ENCODE measurements around the gene OTOG.

Gene OTOG

DNA sequence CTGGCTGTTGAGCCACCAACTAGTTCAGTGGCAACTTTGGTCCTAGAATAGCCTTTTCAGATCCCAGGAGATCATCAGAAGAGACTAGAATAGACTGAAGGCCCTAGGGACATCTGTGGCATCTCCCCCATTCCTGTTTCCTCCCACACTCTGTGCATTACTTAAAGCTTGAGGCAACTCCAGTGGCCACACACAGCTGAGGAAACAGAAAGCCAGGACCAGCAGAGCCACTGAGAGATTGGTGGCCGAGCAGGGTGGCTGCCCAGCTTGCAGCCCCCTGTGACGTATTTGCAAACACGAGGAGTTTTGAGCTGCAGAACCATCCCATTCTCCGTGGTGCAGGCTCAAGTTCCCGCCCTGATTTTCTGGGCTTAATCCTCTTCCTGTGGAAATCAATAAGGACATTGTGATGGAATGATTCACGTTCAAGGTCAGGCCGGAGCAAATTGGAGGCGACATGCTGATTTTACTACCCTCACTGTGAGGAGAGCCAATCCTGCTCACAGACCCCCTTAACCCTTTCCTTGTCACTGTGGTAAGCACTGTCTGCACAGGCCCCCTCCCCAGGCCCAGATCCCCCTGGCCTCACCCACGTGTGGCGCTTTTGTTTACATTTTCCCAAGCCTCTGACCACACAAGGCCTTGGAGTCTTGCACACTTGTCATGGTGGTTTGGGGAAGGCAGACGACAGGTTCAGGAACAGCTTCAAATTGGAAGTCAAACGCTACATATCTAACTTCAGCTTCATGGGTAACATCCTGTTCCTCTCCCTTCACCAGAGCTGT is 103.3 kb downstream of the OTOG start:
- DNase-seq (ENCODE audit: low read depth): no peak

DNA sequence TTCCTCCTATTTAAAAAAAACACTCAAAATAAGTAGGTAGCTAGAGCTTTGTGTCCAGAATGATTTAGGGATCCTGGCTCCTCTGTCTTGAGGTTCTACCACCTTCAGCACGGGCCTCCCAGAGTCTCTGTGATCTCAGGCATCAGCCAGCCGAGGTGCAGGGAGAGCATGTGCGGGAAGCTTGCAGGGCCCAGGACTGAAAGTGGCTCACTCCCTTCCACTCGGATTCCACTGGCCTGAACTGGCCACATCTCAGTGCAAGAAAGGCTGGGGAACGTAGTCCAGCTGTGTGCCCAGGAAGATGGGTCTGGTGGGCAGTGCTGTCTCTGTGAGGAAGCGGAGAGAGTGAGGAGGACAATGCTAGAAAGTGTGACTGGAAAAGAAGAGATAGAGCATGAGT is 104.0 kb downstream of the OTOG start:
- DNase-seq (ENCODE audit: low read depth): no peak

DNA sequence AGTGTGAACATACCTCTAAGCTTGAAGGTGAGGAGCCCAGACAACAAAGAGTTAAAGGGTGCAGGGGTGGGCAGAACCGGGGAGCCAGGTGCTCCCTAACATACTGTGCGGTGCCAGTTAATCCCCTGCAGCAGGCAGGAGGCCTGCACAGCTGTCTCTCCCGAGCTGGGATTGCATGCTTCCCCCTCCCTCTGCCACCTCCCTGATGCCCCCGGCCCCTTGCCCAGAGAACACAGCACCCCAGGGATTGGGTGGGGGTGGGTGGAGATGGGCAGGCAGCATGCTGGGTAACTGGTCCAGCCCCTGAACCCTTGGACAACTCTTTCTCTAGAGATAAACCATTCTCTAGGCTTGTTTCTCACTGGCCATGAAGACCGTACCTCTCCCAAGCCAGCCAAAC is 104.6 kb downstream of the OTOG start:
- no peak for DNase-seq (ENCODE audit: low read depth)

DNA sequence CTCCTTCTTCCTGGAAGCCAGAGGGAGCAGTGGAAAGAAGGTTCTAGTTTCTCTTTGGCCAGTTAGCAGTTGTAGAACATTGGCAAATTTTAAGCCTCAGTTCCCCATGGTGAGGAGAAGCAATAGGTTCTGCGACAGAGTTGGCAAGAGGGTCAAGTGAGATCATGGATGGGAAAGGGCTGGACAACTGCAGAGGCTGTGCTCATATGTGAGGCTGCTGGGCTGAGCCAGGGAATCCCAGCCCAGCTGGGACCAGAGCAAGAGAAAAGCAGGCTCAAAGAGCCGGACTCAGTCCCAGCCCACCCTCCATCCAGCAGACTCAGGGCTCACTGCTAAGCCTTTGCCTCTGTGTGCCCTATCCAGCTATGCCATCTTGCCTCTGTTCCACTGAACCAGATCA is 105.5 kb downstream of the OTOG start:
- no peak for DNase-seq (ENCODE audit: low read depth)

- no peak for DNase-seq (ENCODE audit: low read depth)
Observed at GRCh38 chr11:17653611-17654010, 106.6 kb downstream of the OTOG start.

DNA sequence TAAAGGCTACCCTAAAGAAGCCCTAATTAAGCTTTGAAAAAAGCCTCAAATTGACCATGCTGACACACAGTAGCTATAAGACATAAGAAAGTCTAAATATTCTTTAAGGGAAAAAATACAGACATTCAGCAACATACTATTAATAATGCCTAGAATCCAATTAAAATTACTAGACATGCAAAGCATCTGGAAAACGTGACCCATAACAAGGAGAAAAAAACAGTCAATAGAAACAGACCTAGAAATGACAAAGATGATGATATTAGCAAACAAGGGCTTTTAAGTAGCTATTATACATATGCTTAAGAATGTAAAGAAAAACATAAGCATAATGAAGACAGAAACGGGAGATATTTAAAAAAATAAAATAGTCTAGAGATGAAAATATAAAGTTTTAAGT is 108.6 kb downstream of the OTOG start:
- no peak for DNase-seq (ENCODE audit: low read depth)

- no peak for DNase-seq (ENCODE audit: low read depth)
Observed at GRCh38 chr11:17658211-17658610, 111.2 kb downstream of the OTOG start.

DNA sequence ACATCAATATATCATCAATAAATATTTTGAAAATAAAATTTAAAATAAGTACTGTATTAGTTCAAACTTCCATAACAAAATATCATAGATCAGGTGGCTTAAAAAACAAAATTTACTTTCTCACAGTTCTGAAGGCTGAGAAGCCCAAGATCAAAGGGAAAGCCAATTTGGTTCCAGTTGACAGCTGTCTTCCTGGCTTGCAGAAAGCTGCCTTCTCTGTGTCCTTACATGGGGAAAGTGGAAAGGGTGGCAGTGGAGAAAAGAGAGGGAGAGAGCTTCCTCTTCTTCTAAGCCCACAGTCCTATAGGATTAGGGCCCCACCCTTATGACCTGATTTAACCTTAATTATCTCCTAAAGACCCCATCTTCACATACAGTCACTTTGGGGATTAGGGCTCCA is 121.1 kb downstream of the OTOG start:
- no peak for DNase-seq (ENCODE audit: low read depth)

GRCh38 chr11:17672469-17672868 is 125.4 kb downstream of the OTOG start:
- DNase-seq (ENCODE audit: low read depth): no peak

- no peak for DNase-seq (ENCODE audit: low read depth)
Observed at GRCh38 chr11:17673951-17674350, 126.9 kb downstream of the OTOG start.

DNA sequence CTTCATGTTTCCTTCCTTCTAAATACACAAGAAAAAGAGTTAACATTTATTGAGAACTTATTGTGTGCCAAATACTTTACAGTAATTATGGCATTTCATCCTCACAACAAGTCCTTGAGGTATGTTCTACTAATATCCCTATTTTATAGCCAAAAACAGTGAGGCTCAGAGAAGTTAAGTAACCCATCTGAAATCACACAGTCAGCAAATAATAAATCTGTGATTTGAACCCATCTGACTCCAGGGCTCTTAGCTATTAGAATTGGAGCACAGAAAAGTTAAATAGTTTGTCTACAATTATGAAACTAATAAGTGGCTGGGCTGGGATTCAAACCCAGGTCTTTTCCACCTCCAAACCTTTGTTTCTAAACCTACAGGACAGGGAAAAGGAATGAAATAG is 135.8 kb downstream of the OTOG start:
- DNase-seq (ENCODE audit: low read depth): no peak

DNA sequence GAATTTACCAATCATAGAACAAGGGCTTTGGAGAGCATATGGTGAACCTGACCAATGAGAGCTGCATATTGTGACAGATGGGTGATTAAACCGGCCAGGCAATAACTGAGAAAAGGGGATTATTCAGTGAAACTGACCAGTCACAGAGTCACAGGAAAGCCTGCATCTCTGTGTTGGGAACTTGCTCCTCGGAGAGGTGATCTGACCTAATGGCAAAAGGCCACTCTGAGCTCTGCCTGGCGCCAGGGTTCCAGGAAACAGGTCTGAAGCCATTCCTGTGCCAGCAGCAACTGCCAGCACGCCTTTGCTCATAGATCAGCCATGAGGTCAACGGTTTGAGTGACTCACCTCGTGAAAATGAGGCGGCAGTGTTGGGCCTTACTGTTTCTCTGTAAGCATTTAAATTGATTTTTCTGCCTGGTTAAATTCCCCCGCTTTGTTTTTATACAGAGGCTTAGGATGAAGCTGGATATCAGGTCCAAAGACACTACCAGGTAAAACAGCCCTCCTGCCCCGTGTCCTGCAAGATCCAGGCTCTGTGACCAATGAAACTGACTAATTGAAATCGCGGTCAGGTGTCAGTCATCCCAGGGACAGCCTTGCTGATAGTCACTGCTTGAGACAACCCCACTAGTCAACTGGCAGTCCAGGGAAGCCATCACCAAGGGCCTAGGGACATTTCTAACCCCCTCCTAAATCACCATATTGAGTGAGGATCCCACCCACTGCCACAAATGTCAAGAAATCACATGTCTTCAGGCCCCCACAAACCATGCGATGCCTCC is 136.5 kb downstream of the OTOG start:
- no peak for DNase-seq (ENCODE audit: low read depth)

- no peak for DNase-seq (ENCODE audit: low read depth)
Observed at GRCh38 chr11:17684550-17684949, 137.5 kb downstream of the OTOG start.

DNA sequence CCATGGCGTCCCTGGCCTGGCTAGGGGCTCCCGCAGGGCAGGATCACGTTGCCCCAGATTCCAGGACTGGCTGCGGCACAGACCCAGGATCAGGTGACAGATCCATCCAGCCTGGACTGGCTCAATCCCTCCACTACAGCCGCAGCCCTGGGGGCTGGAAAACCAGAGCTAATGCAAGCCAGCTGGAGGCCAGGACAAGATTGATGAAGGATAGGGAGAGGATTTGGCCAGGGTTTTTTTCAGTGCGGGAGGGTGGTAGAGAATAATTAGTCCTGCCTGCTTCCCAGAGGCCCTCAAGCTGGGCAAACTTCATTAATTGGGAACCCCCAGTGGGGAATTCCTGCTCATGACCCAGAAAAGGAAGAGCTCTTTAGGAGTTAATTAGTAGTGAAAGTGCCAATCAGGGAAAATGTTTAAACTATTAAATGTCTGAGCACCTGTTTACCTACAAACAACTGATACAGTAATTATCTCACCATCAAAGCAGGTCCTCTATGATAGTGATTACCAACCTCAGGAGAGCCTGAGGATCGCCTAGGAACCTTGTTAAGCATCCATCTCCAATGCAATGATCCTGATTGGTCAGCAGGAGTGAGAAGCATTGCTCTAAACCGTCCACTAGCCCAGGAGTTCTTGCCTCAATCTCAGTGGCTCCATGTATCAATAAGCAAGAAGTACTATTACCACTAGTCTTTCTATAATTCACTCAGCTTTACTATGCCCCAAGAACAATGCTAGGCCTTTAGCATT is 139.3 kb downstream of the OTOG start:
- no peak for DNase-seq (ENCODE audit: low read depth)

- no peak for DNase-seq (ENCODE audit: low read depth)
Observed at GRCh38 chr11:17687946-17688670, 141.0 kb downstream of the OTOG start.

GRCh38 chr11:17691550-17691949 is 144.5 kb downstream of the OTOG start:
- no peak for DNase-seq (ENCODE audit: low read depth)

DNA sequence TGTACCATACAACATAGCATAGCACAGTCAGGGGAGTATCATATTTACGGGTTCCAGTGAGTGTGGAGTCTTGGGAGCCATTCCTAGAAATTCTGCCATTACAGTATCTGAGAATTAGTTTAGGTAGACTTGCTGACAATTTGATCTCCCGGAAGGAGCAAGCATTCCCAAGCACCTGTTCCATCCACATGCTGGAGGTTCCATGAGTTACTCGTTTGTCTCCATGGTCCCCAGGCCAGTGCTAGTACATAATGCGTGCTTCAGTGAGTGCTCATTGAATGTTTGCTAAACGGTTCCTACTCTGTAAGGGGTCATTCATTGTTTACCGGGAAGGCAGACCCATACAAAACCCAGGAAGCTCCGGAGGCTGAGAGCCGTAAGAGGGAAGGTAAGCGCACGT is 144.9 kb downstream of the OTOG start:
- DNase-seq (ENCODE audit: low read depth): no peak

DNA sequence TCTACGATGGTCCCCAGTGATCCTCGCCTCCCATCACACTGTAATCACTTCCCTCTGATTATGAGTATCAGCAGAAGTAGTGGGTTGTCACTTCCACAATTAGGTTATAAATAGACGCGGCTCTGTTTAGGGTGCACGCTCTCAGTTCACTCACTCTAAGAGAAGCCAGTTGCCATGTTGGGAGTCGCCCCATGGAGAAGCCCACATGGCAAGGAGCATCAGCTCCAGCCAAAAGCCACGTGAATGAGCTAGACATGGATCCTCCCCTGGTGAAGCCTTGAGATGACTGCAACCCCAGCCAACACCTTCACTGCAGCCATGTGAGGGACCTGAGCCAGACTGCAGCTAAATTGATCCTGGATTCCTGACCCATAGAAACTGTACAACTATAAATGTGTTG is 145.9 kb downstream of the OTOG start:
- no peak for DNase-seq (ENCODE audit: low read depth)

- DNase-seq (ENCODE audit: low read depth): no peak
Observed at GRCh38 chr11:17693531-17693930, 146.5 kb downstream of the OTOG start.

- no peak for DNase-seq (ENCODE audit: low read depth)
Observed at GRCh38 chr11:17694494-17695110, 147.5 kb downstream of the OTOG start.

Measured in stimulated activated CD4-positive, alpha-beta T cell treated with anti-CD3 and anti-CD28 coated beads, Interleukin-2, amount 100 ng/mL, for 4 hours (primary cell).